ENCODE data around the gene GPR148. TPM values are rescaled to one million over a fixed set of nuclear protein-coding genes. Genes with fewer than 3 reads are reported as not detected.
A peak's percentile ranks its signal among the peaks of the same experiment; 100 is the strongest.

GPR148 gene
- total RNA-seq, 1 donor from 2014 or later, result not detected

GRCh38 chr2:130766037-130766436 lies 37.2 kb downstream of the GPR148 start:
- intact Hi-C loops (cut with DNase I), result no loop called here
- peak; percentile 27 for DNase-seq (ENCODE audit: low spot score)

- peak; percentile 26 for DNase-seq (ENCODE audit: low spot score)
- intact Hi-C loops (cut with DNase I), result no loop called here
Measured at GRCh38 chr2:130766711-130767407, 38.0 kb downstream of the GPR148 start.

- DNase-seq (ENCODE audit: low spot score), result no peak
- intact Hi-C loops (cut with DNase I), result no loop called here
Measured at GRCh38 chr2:130767408-130767775, 38.5 kb downstream of the GPR148 start.

GRCh38 chr2:130768191-130768855 lies 39.5 kb downstream of the GPR148 start:
- intact Hi-C loops (cut with DNase I), result no loop called here

DNA sequence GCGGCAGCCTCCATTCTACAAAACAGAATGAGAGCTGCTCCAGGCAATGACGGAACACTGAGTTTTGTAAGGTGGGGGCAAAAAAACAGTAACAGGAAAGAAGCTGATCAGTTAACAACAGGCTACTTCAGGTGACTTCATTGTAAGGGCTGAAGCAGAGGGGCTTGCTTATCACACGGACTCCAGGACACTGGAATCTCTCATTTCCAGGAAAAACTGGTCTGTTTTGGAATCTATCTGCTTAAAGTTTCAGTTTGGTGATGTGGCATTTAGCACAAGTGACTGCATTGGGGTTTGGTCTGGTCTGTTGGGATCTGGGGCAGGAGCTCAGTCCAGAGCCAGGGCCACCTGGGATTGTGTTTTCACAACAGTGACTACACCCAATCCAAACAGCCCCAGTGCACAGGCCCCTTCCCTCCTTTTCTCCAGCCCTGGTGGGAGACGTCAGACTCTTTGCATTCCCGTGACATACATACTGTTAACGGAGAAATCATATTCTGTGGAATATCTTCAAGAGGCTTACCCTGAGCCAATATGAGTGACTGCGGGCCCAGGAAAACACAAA lies 40.6 kb downstream of the GPR148 start:
- intact Hi-C loops (cut with DNase I), result no loop called here

More at GRCh38 chr2:130768191-130768855, 39.5 kb downstream of the GPR148 start:
- DNase-seq (ENCODE audit: low spot score), result no peak

DNA sequence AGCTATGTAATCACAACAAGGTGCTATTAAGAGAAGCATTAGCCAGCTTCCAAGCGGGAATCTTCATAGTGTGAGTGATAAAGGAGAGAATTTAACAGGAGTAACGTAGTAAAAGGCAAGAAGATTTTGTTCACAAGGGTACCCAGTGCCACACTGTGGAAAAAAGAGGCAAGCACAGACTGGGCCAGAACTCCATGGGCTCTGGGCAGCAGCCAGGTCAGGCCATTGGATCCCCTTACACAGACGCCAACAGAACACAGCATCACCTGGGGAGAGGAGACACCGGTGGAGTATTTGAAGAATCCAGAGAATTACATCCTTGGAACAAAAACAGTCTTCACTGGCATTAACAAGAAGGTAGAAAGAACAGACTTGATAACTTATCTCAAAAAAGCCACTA lies 47.7 kb downstream of the GPR148 start:
- intact Hi-C loops (cut with DNase I), result no loop called here
- DNase-seq (ENCODE audit: low spot score), result no peak

More for the DNA sequence above, 40.6 kb downstream of the GPR148 start:
- no peak for DNase-seq (ENCODE audit: low spot score)

- no peak for DNase-seq (ENCODE audit: low spot score)
- intact Hi-C loops (cut with DNase I), result no loop called here
Measured at GRCh38 chr2:130778781-130779180, 49.9 kb downstream of the GPR148 start.

Other genes with a start within 250 kb of the GPR148 start
- gene POTEI, start 219.7 kb upstream of the GPR148 start, total RNA-seq, result not detected
- gene CFC1B, start 207.8 kb upstream of the GPR148 start, total RNA-seq, result not detected
- not detected for gene CFC1, start 129.5 kb upstream of the GPR148 start, total RNA-seq
- gene POTEJ, start 117.6 kb upstream of the GPR148 start, total RNA-seq, result not detected
- gene AMER3, start 26.5 kb downstream of the GPR148 start, total RNA-seq, result not detected
- gene ARHGEF4, start 107.8 kb downstream of the GPR148 start, total RNA-seq, result 3.9 TPM

Data from cardiac septum (tissue), 1 donor.